ENCODE data around the gene ZNHIT6.
"Not testable (repeated sequence)": the region's sequence is repeated elsewhere in the genome, so short reads cannot be mapped to it uniquely, and the experiment has no call there.

The ZNHIT6 gene

GRCh38 chr1:85707990-85708828, at the start of gene ZNHIT6:
TSS of gene ZNHIT6 (minus strand) at chr1:85708433. CDS start at chr1:85708284, 149 bp downstream.
- peak; percentile 17 for DNase-seq

GRCh38 chr1:85756864-85757263, 48.6 kb upstream of the ZNHIT6 start:
- no peak for DNase-seq

GRCh38 chr1:85748120-85748519, 39.9 kb upstream of the ZNHIT6 start:
- DNase-seq = no peak

GRCh38 chr1:85746777-85747176, 38.5 kb upstream of the ZNHIT6 start:
- DNase-seq = no peak

- no peak for DNase-seq
These were observed 35.6 kb upstream of the ZNHIT6 start for GRCh38 chr1:85743814-85744213.

- no peak for DNase-seq
These were observed 26.7 kb upstream of the ZNHIT6 start for GRCh38 chr1:85734931-85735330.

GRCh38 chr1:85718678-85719340, 10.6 kb upstream of the ZNHIT6 start:
- DNase-seq = no peak

- not testable (repeated sequence) for DNase-seq
These were observed 6.3 kb upstream of the ZNHIT6 start for GRCh38 chr1:85714418-85715114.

- no peak for DNase-seq
These were observed 595 bp upstream of the ZNHIT6 start for GRCh38 chr1:85708829-85709227.

- DNase-seq = no peak
These were observed 805 bp downstream of the ZNHIT6 start for GRCh38 chr1:85707267-85707989.

GRCh38 chr1:85705940-85706339, 2.3 kb downstream of the ZNHIT6 start:
- DNase-seq = no peak

- no peak for DNase-seq
These were observed 7.8 kb downstream of the ZNHIT6 start for GRCh38 chr1:85700422-85700821.

GRCh38 chr1:85697895-85698294, 10.3 kb downstream of the ZNHIT6 start:
- DNase-seq = no peak

GRCh38 chr1:85692730-85693314, 15.4 kb downstream of the ZNHIT6 start:
- DNase-seq = no peak

- DNase-seq = no peak
These were observed 18.3 kb downstream of the ZNHIT6 start for GRCh38 chr1:85689775-85690404.

GRCh38 chr1:85683292-85684025, 24.8 kb downstream of the ZNHIT6 start:
- DNase-seq = no peak

GRCh38 chr1:85681087-85681486, 27.1 kb downstream of the ZNHIT6 start:
- no peak for DNase-seq

GRCh38 chr1:85678193-85678592, 30.0 kb downstream of the ZNHIT6 start:
- no peak for DNase-seq

GRCh38 chr1:85677656-85678055, 30.6 kb downstream of the ZNHIT6 start:
- no peak for DNase-seq

- no peak for DNase-seq
These were observed 36.1 kb downstream of the ZNHIT6 start for GRCh38 chr1:85672031-85672660.

GRCh38 chr1:85665932-85666331, 42.3 kb downstream of the ZNHIT6 start:
- no peak for DNase-seq
